GM12875 (cell line): ENCODE measurements around the gene ABCG5.

ENCODE experiments used
- H3K4me3 ChIP-seq: one replicate; pipeline ENCODE4 v1.5.1; 2011; ENCODE audit warnings: low read depth, low read length, control low read depth
- CTCF ChIP-seq: IDR thresholded peaks from 2 replicates; pipeline ENCODE4 v1.5.1; 2011; ENCODE audit warnings: low read depth, mild to moderate bottlenecking, control low read depth, inconsistent platforms, low read length, moderate library complexity, borderline replicate concordance; ENCODE audit not compliant: insufficient read depth

ABCG5 gene

GRCh38 chr2:43831543-43832294 is 6.9 kb downstream of the ABCG5 start:
- H3K4me3 ChIP-seq, result no peak overlapping the region
- no peak for TF ChIP-seq CTCF

GRCh38 chr2:43826305-43827250 is 12.1 kb downstream of the ABCG5 start:
- TF ChIP-seq CTCF, result no peak

GRCh38 chr2:43825841-43826240 is 12.8 kb downstream of the ABCG5 start:
- no peak overlapping the region for H3K4me3 ChIP-seq
- no peak for TF ChIP-seq CTCF

More at GRCh38 chr2:43826305-43827250, 12.1 kb downstream of the ABCG5 start:
- no peak overlapping the region for H3K4me3 ChIP-seq

GRCh38 chr2:43824951-43825493 is 13.6 kb downstream of the ABCG5 start:
- TF ChIP-seq CTCF, result no peak

GRCh38 chr2:43824512-43824911 is 14.1 kb downstream of the ABCG5 start:
- no peak overlapping the region for H3K4me3 ChIP-seq
- TF ChIP-seq CTCF, result no peak

More at GRCh38 chr2:43824951-43825493, 13.6 kb downstream of the ABCG5 start:
- H3K4me3 ChIP-seq, result no peak overlapping the region

- H3K4me3 ChIP-seq, result no peak overlapping the region
- TF ChIP-seq CTCF, result no peak
These were observed 14.9 kb downstream of the ABCG5 start for GRCh38 chr2:43823751-43824150.
